ENCODE results near the gene AK8. TPM values are rescaled to one million over a fixed set of nuclear protein-coding genes. Genes with fewer than 3 reads are reported as not detected.

The AK8 gene
- total and polyA plus RNA-seq, 9 donors: 0.23 to 0.89 (median 0.58) TPM

DNA sequence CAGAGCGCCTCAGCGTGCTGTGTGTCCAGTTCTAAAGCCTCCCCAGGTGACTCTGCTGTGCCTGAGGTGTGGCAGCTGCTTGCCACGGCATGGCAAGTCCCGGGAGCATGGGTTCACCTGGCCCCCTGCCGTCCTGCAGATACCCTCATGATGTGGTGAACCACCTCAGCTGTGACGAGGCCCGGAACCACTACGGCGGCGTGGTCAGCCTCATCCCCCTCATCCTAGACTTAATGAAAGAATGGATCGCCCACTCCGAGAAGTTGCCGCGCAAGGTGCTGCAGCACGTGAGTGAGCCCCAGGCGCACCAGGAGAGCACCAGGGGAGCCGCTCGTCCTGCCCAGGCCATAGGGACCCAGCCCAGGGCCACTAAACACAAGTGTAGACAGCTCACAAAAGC is 10.1 kb upstream of the AK8 start:
- WGBS (ENCODE audit: insufficient coverage): 95% methylated on average over 15 of the region's 18 CpGs
- Histone ChIP-seq H3K4me3 (ENCODE audit: low read length) (no peak overlapping the region), H3K27me3 (ENCODE audit: control insufficient read depth, insufficient read depth, low read length) (no peaks in the 10 kb centered on the region), H3K9me3 (replicated peaks; ENCODE audit: control insufficient read depth, low read depth, low read length) (no peaks in the 10 kb centered on the region), H3K4me1 (ENCODE audit: control insufficient read depth, insufficient read depth, low read length) (no peaks in the 10 kb centered on the region), H3K36me3 (ENCODE audit: control insufficient read depth, insufficient read depth, low read length) (peaks cover 18% of the 10 kb centered on the region), H3K27ac (ENCODE audit: low read length) (no peak overlapping the region)
- DNase-seq: no peak

DNA sequence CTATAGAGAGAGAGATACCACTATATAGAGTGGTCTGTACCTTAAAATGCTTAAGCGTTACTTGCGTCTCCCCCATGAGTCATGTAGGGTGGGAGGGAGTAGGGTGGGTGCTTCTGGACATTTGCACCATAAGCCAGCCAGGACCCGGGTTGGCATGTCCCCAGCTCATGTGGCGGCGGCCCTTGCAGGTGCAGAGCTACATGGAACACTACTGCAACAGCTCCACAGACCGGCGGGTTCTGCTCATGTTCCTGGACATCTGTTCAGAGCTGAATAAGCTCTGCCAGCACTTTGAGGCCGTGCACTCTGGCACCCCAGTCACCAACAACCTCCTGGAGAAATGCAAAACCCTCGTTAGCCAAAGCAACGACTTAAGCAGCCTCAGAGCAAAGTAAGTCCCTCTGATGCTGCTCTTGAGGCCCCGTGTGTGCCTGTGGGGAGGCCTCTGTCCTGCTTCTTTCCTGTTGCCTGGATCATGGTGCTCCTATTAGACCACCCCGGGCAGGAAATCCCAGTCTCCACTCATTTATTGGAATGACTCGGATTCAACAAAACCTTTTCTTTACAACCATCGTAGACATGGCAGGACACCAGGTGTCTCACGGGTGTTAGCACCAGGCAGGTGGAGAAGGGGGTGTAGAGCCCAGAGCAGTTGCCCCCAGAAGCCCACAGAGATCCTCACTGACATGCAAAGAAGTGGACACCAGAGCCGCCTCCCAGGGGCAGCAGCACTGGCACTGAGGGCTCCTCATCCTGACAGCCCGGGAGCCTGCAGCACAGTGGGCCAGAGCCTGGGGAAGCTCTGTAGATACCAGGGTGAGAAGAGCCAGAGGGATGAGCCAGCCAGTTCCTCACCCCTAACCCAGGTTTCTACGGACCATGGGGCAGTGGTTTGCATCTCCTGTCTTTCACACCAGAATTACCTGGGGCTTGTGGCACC is 9.4 kb upstream of the AK8 start:
- H3K4me3 ChIP-seq (ENCODE audit: low read length): no peak overlapping the region
- no peaks in the 10 kb centered on the region for H3K27me3 ChIP-seq (ENCODE audit: control insufficient read depth, insufficient read depth, low read length)
- no peak overlapping the region for H3K27ac ChIP-seq (ENCODE audit: low read length)
- H3K4me1 ChIP-seq (ENCODE audit: control insufficient read depth, insufficient read depth, low read length): no peaks in the 10 kb centered on the region
- 76% methylated on average over 11 of the region's 18 CpGs for WGBS (ENCODE audit: insufficient coverage)
- no peaks in the 10 kb centered on the region for H3K9me3 ChIP-seq (replicated peaks; ENCODE audit: control insufficient read depth, low read depth, low read length)
- DNase-seq: no peak
- peaks cover 11% of the 10 kb centered on the region for H3K36me3 ChIP-seq (ENCODE audit: control insufficient read depth, insufficient read depth, low read length)

DNA sequence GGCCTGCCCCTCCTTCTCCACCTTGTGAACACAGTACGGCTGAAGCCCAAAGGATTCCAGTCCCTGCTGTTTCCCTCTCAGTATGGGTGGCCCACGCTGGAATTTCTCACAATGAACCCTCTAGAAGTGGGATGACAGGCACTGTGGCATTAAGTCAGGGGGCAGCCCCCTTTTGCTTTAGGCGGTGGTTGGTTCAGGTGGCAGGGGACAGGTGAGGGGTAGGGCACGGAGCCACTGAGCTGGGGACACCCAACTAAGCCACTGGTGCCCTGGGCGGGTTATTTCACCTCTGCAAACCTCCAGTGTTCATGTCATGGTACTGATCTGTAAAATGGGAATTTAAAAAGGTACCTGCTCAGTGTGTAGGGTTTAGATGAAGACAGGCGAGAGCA is 8.2 kb upstream of the AK8 start:
- DNase-seq: no peak
- no peak overlapping the region for H3K27ac ChIP-seq (ENCODE audit: low read length)
- no peak overlapping the region for H3K4me3 ChIP-seq (ENCODE audit: low read length)
- no peaks in the 10 kb centered on the region for H3K27me3 ChIP-seq (ENCODE audit: control insufficient read depth, insufficient read depth, low read length)
- no peaks in the 10 kb centered on the region for H3K9me3 ChIP-seq (replicated peaks; ENCODE audit: control insufficient read depth, low read depth, low read length)
- H3K4me1 ChIP-seq (ENCODE audit: control insufficient read depth, insufficient read depth, low read length): no peaks in the 10 kb centered on the region
- 75% methylated on average over 1 of the region's 6 CpGs for WGBS (ENCODE audit: insufficient coverage)
- H3K36me3 ChIP-seq (ENCODE audit: control insufficient read depth, insufficient read depth, low read length): peaks cover 3% of the 10 kb centered on the region

DNA sequence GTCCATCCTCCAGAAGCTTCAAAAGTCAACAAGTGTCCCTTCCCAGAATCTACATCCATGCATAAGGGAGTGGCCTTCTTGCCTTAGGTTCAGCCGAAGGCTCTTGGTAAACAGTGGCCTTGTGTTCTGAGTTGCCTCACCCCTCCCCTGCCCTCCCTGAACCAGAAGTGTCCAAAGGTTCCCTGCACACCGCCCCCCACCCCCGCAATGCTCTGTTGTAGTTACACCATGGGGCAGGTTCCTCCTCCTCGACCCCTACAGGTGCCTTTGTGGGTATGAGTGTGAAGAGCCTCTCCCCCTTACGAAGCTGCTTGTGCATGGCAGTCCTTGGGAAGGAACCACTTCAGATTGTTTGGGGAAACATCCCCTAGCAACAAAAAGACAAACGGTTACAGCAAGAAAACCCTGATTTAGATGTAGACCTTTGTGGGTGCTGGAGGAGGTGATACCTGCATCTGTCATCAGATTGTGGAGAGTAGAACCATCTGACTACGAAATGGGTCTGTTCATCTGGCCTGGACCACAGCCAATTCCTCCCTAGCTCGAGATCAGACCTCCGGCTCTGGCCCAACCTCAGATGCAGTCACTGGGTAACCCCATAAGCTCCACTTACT is 7.7 kb upstream of the AK8 start:
- 44% methylated on average over 4 of the region's 9 CpGs for WGBS (ENCODE audit: insufficient coverage)
- H3K27me3 ChIP-seq (ENCODE audit: control insufficient read depth, insufficient read depth, low read length): no peaks in the 10 kb centered on the region
- H3K4me1 ChIP-seq (ENCODE audit: control insufficient read depth, insufficient read depth, low read length): no peaks in the 10 kb centered on the region
- H3K27ac ChIP-seq (ENCODE audit: low read length): no peak overlapping the region
- peaks cover 3% of the 10 kb centered on the region for H3K36me3 ChIP-seq (ENCODE audit: control insufficient read depth, insufficient read depth, low read length)
- no peak overlapping the region for H3K4me3 ChIP-seq (ENCODE audit: low read length)
- no peak for DNase-seq
- H3K9me3 ChIP-seq (replicated peaks; ENCODE audit: control insufficient read depth, low read depth, low read length): no peaks in the 10 kb centered on the region

DNA sequence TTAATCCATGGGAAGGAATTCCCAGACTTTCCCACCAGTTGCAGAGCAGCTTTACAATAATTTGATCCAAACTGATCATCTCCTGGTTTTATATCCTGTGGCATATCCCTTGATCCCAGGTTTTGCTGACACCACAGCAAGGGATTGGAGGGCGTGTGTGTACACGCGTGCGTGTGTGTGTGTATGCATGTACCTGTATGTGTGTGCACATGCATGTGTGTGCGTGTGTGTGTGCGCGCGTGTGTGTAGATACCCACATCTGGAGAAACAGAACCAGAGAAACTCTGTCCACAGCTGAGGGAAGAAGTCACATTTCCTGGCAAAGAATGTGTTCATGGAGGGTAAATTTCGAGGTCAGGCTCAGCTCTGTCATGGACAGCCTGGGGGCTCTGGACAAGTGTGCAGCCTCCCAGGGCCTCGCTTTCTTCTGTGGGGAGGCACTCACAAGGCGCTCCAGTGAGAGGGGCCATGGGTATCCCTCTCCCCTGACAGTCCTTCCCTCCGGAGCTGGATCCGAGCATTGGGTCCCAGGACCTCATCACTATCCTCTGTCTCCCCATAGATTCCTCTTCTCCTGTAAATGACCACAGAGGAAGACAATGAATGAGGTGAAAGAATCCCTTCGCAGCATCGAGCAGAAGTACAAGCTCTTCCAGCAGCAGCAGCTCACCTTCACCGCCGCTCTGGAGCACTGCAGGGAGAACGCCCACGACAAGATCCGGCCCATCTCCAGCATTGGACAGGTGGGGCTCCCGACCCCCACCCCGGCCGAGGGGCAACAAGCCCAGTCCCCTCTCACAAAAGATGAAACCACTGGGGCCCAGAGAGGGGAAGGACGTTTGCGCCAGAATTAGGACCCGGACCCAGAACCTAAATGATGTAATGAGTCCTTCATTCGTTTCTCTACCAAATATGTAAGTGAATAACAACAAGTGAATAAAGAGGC is 5.5 kb upstream of the AK8 start:
- H3K27ac ChIP-seq (ENCODE audit: low read length): no peak overlapping the region
- H3K9me3 ChIP-seq (replicated peaks; ENCODE audit: control insufficient read depth, low read depth, low read length): no peaks in the 10 kb centered on the region
- no peak overlapping the region for H3K4me3 ChIP-seq (ENCODE audit: low read length)
- no peaks in the 10 kb centered on the region for H3K36me3 ChIP-seq (ENCODE audit: control insufficient read depth, insufficient read depth, low read length)
- no peaks in the 10 kb centered on the region for H3K27me3 ChIP-seq (ENCODE audit: control insufficient read depth, insufficient read depth, low read length)
- DNase-seq: no peak
- WGBS (ENCODE audit: insufficient coverage): 88% methylated on average over 16 of the region's 27 CpGs
- peaks cover 4% of the 10 kb centered on the region for H3K4me1 ChIP-seq (ENCODE audit: control insufficient read depth, insufficient read depth, low read length)

DNA sequence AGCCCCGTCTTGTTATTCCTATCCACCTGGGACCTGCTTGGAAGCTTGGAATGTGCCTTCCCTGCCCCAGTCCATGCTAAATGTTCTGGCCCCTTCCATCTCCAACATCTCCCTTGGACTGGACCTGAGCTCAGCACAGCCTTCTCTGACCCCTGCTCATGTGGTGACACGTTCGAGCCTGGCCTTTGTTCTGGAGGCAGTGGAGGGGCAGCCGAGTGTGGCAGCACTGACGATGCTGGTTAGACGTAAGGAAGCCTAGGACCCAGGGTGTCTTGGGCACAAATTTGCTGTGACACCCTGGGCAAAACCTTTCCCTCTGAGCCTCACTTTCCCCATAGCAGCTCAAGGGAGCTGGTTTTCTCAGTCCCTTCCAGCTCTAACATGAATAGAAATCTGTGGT is 4.5 kb upstream of the AK8 start:
- Histone ChIP-seq H3K4me1 (ENCODE audit: control insufficient read depth, insufficient read depth, low read length) (peaks cover 9% of the 10 kb centered on the region), H3K27me3 (ENCODE audit: control insufficient read depth, insufficient read depth, low read length) (no peaks in the 10 kb centered on the region), H3K4me3 (ENCODE audit: low read length) (no peak overlapping the region), H3K9me3 (replicated peaks; ENCODE audit: control insufficient read depth, low read depth, low read length) (no peaks in the 10 kb centered on the region), H3K36me3 (ENCODE audit: control insufficient read depth, insufficient read depth, low read length) (no peaks in the 10 kb centered on the region), H3K27ac (ENCODE audit: low read length) (no peak overlapping the region)
- WGBS (ENCODE audit: insufficient coverage): 42% methylated on average over 1 of the region's 6 CpGs
- DNase-seq: no peak

DNA sequence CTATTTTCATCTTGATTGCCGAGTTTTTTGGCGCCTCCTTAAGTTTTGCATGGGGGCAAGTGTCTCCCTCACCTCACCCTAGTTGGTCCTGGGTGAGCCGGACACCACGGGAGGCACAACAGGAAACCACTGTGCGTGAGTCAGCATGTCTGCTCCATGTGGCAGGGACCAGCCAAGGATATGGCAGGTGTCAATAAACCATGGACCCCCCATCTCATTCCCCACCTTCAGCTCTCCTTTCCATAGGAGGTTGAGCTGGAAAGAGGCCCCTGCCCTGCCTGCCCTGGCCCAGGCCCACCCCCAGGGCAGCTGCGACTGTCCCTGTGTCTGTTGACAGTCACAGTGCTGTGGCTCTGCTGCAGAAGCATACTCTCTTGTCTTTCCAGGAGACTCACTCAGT is 3.7 kb upstream of the AK8 start:
- Histone ChIP-seq H3K4me1 (ENCODE audit: control insufficient read depth, insufficient read depth, low read length) (peaks cover 12% of the 10 kb centered on the region), H3K4me3 (ENCODE audit: low read length) (no peak overlapping the region), H3K9me3 (replicated peaks; ENCODE audit: control insufficient read depth, low read depth, low read length) (no peaks in the 10 kb centered on the region), H3K36me3 (ENCODE audit: control insufficient read depth, insufficient read depth, low read length) (no peaks in the 10 kb centered on the region), H3K27me3 (ENCODE audit: control insufficient read depth, insufficient read depth, low read length) (no peaks in the 10 kb centered on the region), H3K27ac (ENCODE audit: low read length) (no peak overlapping the region)
- no peak for DNase-seq
- WGBS (ENCODE audit: insufficient coverage): 77% methylated on average over 5 of the region's 6 CpGs

DNA sequence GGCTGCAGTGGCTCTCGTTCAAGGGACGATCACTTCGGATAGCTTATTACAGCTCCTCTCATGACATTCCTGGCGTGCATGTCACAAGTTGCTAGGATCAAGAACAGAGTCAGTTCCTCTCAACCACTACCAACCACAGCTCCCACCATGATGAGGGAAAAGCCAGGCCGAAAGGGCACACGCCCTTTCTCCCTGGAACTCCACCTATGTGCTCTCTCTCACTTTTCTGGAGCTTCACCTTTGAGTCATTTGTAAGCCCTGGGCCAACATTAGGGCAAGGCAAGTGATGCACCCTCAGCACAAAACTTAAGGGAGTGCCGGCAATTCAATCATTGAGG is 2.2 kb upstream of the AK8 start:
- H3K27ac ChIP-seq (ENCODE audit: low read length): no peak overlapping the region
- 72% methylated on average over 6 of the region's 7 CpGs for WGBS (ENCODE audit: insufficient coverage)
- DNase-seq: no peak

DNA sequence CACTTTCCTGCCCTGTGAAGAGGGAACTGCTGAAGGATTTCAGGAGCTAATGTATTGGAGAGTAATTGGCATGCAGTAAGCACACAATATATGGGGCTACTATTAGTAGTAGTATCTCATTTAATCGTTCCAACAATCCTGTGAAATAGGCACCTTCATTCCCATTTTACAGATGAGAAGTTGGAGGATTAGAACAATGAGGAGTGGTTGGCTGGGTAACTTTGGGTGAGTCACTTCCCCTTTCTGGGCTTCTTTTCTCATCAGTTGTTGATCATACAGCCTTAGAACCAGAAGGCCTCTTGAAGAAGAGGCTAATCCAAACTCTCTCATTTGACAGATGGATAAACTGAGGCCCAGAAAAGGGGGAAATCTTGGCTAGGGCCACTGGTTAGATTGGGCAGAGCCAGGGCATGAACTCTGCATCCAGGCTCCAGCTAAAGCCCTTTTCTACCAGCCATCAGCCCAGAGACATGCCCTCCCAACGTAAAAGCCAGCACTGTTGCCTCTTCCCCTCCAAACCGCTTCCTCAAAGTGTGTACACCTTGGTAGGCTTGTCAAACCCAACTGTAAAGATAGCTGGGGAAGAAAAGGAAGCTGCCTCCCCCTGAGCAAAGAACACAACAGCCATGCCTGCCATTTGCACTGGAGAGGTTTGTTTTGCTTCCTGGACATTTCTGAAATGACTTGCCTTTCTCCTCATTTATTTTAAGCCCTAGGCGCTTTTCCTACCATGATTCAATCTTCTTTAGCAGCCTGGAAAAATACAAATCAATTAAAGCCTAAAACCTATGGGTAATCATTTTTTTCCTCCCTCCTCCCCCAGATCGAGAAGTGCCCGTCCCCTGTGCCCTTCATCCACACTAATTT is 1.6 kb upstream of the AK8 start:
- Histone ChIP-seq H3K4me1 (ENCODE audit: control insufficient read depth, insufficient read depth, low read length) (peaks cover 12% of the 10 kb centered on the region), H3K9me3 (replicated peaks; ENCODE audit: control insufficient read depth, low read depth, low read length) (no peaks in the 10 kb centered on the region), H3K27ac (ENCODE audit: low read length) (peak overlapping the region; percentile 89), H3K36me3 (ENCODE audit: control insufficient read depth, insufficient read depth, low read length) (no peaks in the 10 kb centered on the region), H3K27me3 (ENCODE audit: control insufficient read depth, insufficient read depth, low read length) (no peaks in the 10 kb centered on the region), H3K4me3 (ENCODE audit: low read length) (peak overlapping the region; percentile 86)
- no peak for DNase-seq
- 86% methylated on average over 3 of the region's 6 CpGs for WGBS (ENCODE audit: insufficient coverage)

More for the DNA sequence above, 2.2 kb upstream of the AK8 start:
- Histone ChIP-seq H3K27me3 (ENCODE audit: control insufficient read depth, insufficient read depth, low read length) (no peaks in the 10 kb centered on the region), H3K36me3 (ENCODE audit: control insufficient read depth, insufficient read depth, low read length) (no peaks in the 10 kb centered on the region), H3K9me3 (replicated peaks; ENCODE audit: control insufficient read depth, low read depth, low read length) (no peaks in the 10 kb centered on the region), H3K4me3 (ENCODE audit: low read length) (no peak overlapping the region), H3K4me1 (ENCODE audit: control insufficient read depth, insufficient read depth, low read length) (peaks cover 12% of the 10 kb centered on the region)
